ENCODE results near the gene HMGN5. TPM values are rescaled to one million over a fixed set of nuclear protein-coding genes. Genes with fewer than 3 reads are reported as not detected.

HMGN5 gene
- polyA plus RNA-seq, 1 donor: 20.3 TPM

DNA sequence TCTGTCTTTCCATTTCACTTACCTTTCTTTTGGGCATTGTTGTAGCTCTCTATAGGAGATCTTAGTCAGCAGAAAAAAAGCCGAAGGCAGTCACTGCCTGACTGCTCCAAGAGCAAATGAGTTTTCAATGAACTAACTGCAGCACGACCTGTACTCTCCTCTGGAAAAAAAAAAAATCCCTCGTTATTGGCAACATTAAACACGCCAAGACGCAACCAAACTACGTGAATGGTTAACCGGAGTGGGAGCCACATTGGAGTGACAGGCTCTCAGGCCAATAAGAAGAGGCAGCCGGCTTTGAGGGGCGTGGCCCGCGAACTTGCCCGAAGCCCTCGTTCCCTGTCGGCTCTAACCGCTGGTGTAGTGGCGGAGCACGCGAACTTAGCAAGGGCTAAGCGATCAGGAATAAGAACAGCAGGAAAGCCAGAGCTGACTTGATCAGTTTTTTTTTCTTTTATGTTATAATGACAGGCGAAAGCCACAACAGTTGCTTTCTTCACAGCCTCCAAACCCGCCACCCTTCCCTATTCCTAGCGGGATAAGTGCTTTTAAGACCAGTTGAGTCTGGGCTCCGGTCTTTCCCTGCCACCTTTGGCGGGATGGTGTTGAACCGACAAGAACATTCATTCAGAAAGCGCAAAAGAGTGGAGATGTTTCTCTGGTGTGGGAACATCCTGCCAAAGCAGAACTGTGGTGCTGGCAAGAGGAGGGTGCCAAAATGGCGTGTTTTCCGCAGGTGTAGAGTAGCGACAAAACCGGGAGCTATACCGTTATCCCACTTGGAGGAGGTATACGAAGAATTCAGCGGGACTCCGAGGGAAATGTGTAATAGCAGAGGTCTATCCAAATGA is 80.0 kb downstream of the HMGN5 start:
- peak overlapping the region; percentile 52 for H3K4me3 ChIP-seq (ENCODE audit: low read length)
- no peaks in the 10 kb centered on the region for H3K9me3 ChIP-seq (ENCODE audit: control insufficient read depth, low read depth, low read length)
- peak overlapping the region; percentile 64 for H3K27ac ChIP-seq (ENCODE audit: low read length)
- H3K4me1 ChIP-seq (ENCODE audit: control insufficient read depth, insufficient read depth, low read length): peaks cover 2% of the 10 kb centered on the region
- DNase-seq: peak; percentile 88 to 93
- H3K36me3 ChIP-seq (ENCODE audit: control insufficient read depth, insufficient read depth, low read length): no peaks in the 10 kb centered on the region
- H3K27me3 ChIP-seq (ENCODE audit: control insufficient read depth, insufficient read depth, low read length): peaks cover 6% of the 10 kb centered on the region
- WGBS (ENCODE audit: insufficient coverage, low lambda C conversion rate): no CpG with 5 or more reads among the region's 34 CpGs

DNA sequence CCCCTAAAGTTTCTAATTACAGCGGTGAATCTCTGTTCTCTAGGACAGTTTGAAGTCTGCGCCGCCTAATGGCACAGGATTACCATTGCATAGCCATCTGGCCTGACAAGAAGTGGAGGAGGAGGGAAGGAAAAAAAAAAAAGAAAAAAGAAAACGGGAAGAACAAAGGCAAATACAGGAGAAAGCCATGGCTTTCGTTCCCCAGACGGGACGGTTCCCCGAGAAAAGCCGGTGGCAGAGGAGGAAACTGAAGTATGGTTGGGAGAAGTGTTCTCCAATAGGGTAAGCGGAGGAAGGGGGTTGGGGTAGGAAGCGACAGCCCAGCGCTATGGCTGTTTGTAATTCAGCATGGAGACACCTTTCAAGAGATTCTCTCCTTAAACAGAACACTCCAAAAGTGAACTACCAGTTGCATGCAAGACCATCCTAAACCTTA is 80.8 kb downstream of the HMGN5 start:
- H3K4me3 ChIP-seq (ENCODE audit: low read length): peak overlapping the region; percentile 52
- H3K9me3 ChIP-seq (ENCODE audit: control insufficient read depth, low read depth, low read length): no peaks in the 10 kb centered on the region
- H3K36me3 ChIP-seq (ENCODE audit: control insufficient read depth, insufficient read depth, low read length): no peaks in the 10 kb centered on the region
- peaks cover 6% of the 10 kb centered on the region for H3K27me3 ChIP-seq (ENCODE audit: control insufficient read depth, insufficient read depth, low read length)
- H3K27ac ChIP-seq (ENCODE audit: low read length): peak overlapping the region; percentile 64
- H3K4me1 ChIP-seq (ENCODE audit: control insufficient read depth, insufficient read depth, low read length): peaks cover 2% of the 10 kb centered on the region
- no CpG with 5 or more reads among the region's 12 CpGs for WGBS (ENCODE audit: insufficient coverage, low lambda C conversion rate)
- peak; percentile 18 to 67 for DNase-seq

DNA sequence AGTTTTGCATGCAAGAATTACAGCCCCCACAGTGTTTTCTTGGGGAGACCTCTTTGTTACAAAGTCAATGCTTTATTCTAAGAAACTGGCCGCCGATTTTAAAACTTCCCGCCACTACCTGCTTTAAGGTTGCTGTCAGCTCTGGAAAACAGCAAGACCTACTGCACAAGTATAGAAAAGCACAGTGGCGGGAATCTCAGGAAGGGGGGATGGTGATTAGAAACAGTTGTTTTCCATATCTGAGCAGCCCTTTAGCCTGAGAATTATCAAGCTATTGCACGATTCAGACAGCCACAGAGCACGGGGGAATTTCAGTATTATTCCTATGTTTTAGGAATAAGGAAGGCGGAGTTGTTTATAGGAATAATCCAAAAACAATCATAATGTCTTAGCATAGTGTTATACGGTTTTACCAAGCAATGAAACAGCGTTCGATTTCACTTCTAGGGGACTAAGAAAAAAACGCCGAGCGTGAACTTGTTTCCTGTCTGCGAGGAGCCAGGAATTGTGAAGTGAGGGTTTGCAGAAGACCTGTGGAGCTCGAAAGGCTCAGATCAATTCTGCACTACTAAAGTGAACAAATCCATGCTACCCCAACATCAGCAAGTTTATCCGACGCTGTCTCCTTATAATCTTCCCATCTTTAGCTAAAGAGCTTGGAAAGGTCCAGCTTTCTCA is 81.3 kb downstream of the HMGN5 start:
- H3K4me3 ChIP-seq (ENCODE audit: low read length): peak overlapping the region; percentile 52
- no peak for DNase-seq
- no CpG with 5 or more reads among the region's 17 CpGs for WGBS (ENCODE audit: insufficient coverage, low lambda C conversion rate)
- peak overlapping the region; percentile 64 for H3K27ac ChIP-seq (ENCODE audit: low read length)
- no peaks in the 10 kb centered on the region for H3K36me3 ChIP-seq (ENCODE audit: control insufficient read depth, insufficient read depth, low read length)
- peaks cover 6% of the 10 kb centered on the region for H3K27me3 ChIP-seq (ENCODE audit: control insufficient read depth, insufficient read depth, low read length)
- H3K4me1 ChIP-seq (ENCODE audit: control insufficient read depth, insufficient read depth, low read length): peaks cover 2% of the 10 kb centered on the region
- H3K9me3 ChIP-seq (ENCODE audit: control insufficient read depth, low read depth, low read length): no peaks in the 10 kb centered on the region

DNA sequence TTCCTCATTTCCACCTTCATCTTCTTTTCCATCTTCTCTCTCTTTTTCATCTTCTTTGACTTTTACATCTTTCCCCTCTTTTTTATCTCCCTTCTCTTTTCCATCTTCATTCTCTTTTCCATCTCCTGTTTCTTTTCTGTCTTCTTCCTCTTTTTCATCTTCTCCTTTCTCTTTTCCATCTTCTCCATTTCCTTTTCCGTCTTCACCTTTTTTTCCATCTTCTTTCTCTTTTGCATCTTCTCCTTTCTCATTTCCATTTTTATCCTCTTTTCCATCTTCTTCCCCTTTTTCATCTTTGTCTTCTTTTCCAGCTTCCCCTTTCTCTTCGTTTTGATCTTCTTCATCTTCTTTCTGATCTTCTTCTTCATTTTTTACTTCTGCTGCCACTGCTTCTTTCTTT is 87.0 kb downstream of the HMGN5 start:
- WGBS (ENCODE audit: insufficient coverage, low lambda C conversion rate): 100% methylated on average over 2 of the region's 2 CpGs
- no peak overlapping the region for H3K27ac ChIP-seq (ENCODE audit: low read length)
- H3K4me1 ChIP-seq (ENCODE audit: control insufficient read depth, insufficient read depth, low read length): no peaks in the 10 kb centered on the region
- H3K36me3 ChIP-seq (ENCODE audit: control insufficient read depth, insufficient read depth, low read length): no peaks in the 10 kb centered on the region
- no peak for DNase-seq
- no peaks in the 10 kb centered on the region for H3K9me3 ChIP-seq (ENCODE audit: control insufficient read depth, low read depth, low read length)
- H3K4me3 ChIP-seq (ENCODE audit: low read length): no peak overlapping the region
- no peaks in the 10 kb centered on the region for H3K27me3 ChIP-seq (ENCODE audit: control insufficient read depth, insufficient read depth, low read length)

DNA sequence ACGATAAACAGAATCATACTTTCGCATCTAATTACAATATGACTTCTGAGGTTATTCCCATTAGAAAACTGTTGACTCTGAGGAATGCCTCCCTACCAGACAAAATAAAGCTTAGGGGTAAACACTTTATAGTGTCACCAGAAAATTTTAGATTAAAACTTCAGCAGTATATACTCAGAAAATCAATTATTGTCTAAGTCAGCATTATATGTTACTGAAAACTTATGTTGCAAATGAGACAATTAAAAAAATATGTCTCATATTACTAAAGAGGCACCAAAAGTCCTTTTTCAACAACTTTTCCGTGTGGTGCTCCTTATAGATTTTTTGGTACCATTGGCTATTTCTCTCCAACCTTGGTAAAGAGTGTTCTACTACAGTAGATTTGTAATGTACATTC is 91.4 kb downstream of the HMGN5 start:
- WGBS (ENCODE audit: insufficient coverage, low lambda C conversion rate): 100% methylated on average over 2 of the region's 3 CpGs
- no peak overlapping the region for H3K27ac ChIP-seq (ENCODE audit: low read length)
- no peaks in the 10 kb centered on the region for H3K4me1 ChIP-seq (ENCODE audit: control insufficient read depth, insufficient read depth, low read length)
- no peaks in the 10 kb centered on the region for H3K36me3 ChIP-seq (ENCODE audit: control insufficient read depth, insufficient read depth, low read length)
- H3K4me3 ChIP-seq (ENCODE audit: low read length): no peak overlapping the region
- no peaks in the 10 kb centered on the region for H3K9me3 ChIP-seq (ENCODE audit: control insufficient read depth, low read depth, low read length)
- H3K27me3 ChIP-seq (ENCODE audit: control insufficient read depth, insufficient read depth, low read length): no peaks in the 10 kb centered on the region
- DNase-seq: no peak

DNA sequence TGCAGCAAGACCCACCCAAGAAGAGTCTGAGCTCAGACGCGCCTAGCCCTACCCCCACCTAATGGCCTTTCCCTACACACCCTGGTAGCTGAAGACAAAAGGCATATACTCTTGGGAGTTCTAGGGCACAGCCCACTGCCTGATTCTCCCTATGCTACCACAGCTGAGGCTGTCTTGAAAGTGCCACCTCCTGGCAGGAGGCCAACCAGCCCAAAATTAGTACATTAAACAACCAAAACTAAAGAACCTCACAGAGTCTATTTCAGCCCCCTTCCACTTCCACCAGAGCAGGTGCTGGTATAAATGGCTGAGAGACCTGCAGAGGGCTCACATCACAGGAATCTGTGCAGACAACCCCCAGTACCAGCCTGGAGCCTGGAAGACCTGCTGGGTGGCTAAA is 119.1 kb downstream of the HMGN5 start:
- no CpG with 5 or more reads among the region's 2 CpGs for WGBS (ENCODE audit: insufficient coverage, low lambda C conversion rate)
- no peaks in the 10 kb centered on the region for H3K9me3 ChIP-seq (ENCODE audit: control insufficient read depth, low read depth, low read length)

More for the DNA sequence above, 119.1 kb downstream of the HMGN5 start:
- no peaks in the 10 kb centered on the region for H3K36me3 ChIP-seq (ENCODE audit: control insufficient read depth, insufficient read depth, low read length)
- H3K4me3 ChIP-seq (ENCODE audit: low read length): no peak overlapping the region
- H3K4me1 ChIP-seq (ENCODE audit: control insufficient read depth, insufficient read depth, low read length): no peaks in the 10 kb centered on the region
- H3K27ac ChIP-seq (ENCODE audit: low read length): no peak overlapping the region
- no peak for DNase-seq
- H3K27me3 ChIP-seq (ENCODE audit: control insufficient read depth, insufficient read depth, low read length): no peaks in the 10 kb centered on the region

Other genes starting within 250 kb of the HMGN5 start
- gene SH3BGRL, start 189 bp upstream of the HMGN5 start, polyA plus RNA-seq: 141 TPM

Data from large intestine (tissue), 3 donors.